GM21367 (cell line): Measurements from ENCODE around the gene MGAT3.

ENCODE experiments used
- ATAC-seq: cut with Tn5 transposase; IDR thresholded peaks from one replicate; pipeline ENCODE4 v1.9.1; 2021; ENCODE audit not compliant: unreplicated experiment

MGAT3 gene

GRCh38 chr22:39526736-39527171 is 69.9 kb downstream of the MGAT3 start:
- no peak for ATAC-seq

- no peak for ATAC-seq
Observed at GRCh38 chr22:39527481-39527961, 70.7 kb downstream of the MGAT3 start.

GRCh38 chr22:39528080-39528661 is 71.4 kb downstream of the MGAT3 start:
- no peak for ATAC-seq

- no peak for ATAC-seq
Observed at GRCh38 chr22:39528681-39529486, 72.1 kb downstream of the MGAT3 start.

- ATAC-seq: no peak
Observed at GRCh38 chr22:39529487-39529851, 72.7 kb downstream of the MGAT3 start.

DNA sequence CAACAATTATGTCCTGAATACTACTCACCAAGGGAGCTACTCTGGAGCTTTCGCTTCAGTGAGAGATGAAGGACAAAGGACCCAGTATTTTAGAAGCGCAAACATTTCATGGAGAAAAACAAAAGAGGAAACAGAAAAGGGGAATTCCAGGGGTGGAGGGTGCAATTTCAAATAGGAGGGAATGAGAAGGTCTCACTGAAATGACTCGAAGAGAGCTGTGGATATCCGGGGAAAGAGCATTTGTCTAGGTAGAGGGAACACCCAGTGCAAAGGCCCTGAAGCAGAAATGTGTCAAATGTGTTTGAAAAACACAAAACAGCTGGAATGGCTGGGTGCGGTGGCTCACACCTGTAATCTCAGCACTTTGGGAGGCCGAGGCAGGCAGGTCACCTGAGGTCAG is 73.3 kb downstream of the MGAT3 start:
- ATAC-seq: no peak

GRCh38 chr22:39530692-39531331 is 74.0 kb downstream of the MGAT3 start:
- no peak for ATAC-seq

GRCh38 chr22:39532215-39533073 is 75.6 kb downstream of the MGAT3 start, which contains the start of gene RPS19BP1:
RPS19BP1 (minus strand) TSS chr22:39532748; CDS start chr22:39532738, 10 bp downstream.
- ATAC-seq: peak; percentile 55

GRCh38 chr22:39534092-39534506 is 77.3 kb downstream of the MGAT3 start:
- no peak for ATAC-seq

DNA sequence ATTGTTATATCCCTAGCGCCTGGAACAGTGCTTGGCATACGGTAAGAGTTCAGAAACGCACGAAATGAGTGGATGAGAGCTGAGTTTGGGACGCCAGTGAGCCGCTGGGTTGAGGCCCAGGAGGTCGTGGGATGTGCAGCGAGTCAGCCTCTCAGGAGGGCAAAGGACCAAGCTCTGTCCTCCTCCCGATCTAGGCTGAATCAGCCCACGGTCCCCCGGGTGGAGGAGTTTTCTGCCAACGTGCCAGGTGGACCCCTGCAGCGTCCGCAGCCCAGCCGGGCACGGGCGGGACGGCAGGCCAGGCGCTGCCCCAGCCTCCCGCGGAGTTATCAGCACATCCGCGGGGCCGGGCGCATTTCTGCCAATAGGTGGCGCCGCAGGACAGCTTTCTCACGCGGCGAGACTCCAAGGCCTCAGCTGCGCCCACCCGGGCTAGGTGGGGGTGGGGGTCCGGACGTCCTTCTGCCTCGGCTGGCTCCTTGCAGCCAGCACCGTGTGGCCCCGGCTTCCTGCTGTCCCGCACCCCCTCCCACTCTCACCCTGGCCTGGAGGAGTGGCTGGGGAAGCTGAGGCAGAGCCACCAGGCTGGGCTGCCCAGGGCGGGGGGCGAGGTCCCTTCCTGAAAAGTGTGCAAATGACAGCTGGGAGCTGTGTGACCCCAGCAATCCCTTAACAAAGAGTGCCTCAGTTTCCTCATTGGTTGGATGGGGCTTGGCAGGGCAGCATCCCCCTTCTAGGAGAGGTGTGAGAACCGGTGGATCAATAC is 78.0 kb downstream of the MGAT3 start:
- ATAC-seq: no peak

DNA sequence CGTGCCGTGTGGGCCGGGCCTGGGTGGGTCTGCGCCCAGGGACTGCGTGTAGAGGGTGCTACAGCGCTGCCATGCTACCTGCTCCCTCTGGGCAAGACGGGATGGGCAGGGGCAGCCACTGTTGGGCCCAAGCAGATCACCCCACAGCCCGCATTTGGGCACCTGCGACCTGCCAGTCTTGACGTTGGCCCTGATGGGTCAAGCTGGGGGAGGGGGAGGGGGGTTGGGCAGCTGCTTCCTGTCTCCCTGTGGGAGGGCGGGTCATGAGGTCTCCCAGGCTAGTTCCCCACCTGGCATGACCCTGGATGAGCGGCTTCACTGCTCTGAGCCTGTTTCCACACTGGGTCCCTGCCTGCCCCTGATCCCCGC is 78.5 kb downstream of the MGAT3 start:
- no peak for ATAC-seq

- ATAC-seq: no peak
Observed at GRCh38 chr22:39535831-39536449, 79.1 kb downstream of the MGAT3 start.

DNA sequence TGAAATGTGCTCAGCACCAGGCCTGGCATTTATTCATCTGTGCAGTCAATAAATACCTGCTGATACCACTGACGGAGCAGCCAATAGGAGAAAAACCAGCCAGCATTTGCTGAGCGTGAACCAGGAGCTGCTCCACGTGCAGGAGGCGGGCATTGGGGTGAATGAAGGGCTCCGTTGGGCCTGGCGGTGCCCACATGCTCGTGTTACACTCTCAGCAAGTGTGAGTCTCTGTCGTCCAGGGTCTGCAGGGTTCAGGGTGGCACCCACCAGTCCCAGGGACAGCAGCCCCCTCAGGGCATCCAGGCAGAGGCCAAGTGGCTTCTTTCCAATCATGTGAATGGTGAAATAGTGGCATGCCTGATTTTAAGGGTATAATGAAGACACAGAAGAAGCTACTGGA is 79.9 kb downstream of the MGAT3 start:
- no peak for ATAC-seq

GRCh38 chr22:39537975-39538374 is 81.2 kb downstream of the MGAT3 start:
- ATAC-seq: no peak
